ENCODE data around the gene SNX21.
"Not testable (repeated sequence)": the region's sequence is repeated elsewhere in the genome, so short reads cannot be mapped to it uniquely, and the experiment has no call there.

Gene SNX21

GRCh38 chr20:45851501-45851900 is 17.9 kb downstream of the SNX21 start:
- no peak for DNase-seq

GRCh38 chr20:45852326-45852725 is 18.7 kb downstream of the SNX21 start:
- no peak for DNase-seq

DNA sequence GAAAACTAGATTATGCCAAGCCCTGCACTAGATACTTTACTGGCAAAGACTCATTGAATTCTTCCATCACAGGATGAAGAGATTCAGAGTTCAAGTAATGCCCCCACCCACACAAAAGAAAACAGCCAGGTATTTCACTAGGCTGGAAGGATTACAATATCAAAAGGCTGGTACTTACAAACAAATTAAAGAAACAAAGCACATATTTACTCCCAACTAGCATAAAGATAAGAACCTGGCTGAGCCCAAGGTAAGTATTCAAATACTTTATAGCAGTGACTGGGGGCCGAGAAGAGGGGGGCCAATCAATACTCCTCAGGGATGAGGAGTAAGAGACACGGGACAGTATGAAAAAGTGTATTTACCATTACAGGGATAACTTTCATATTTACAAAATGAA is 19.9 kb downstream of the SNX21 start:
- DNase-seq: no peak

GRCh38 chr20:45857114-45857881 is 23.7 kb downstream of the SNX21 start, which contains the start of the genes ACOT8 and ZSWIM3:
TSS of gene ACOT8 (minus strand) at chr20:45857392. CDS start at chr20:45857315, 77 bp downstream.
TSS of gene ZSWIM3 (plus strand) at chr20:45857614. CDS start at chr20:45857826, 212 bp downstream.
- peak; percentile 99 for DNase-seq

- DNase-seq: no peak
Observed at GRCh38 chr20:45857882-45858216, 24.2 kb downstream of the SNX21 start.

- no peak for DNase-seq
Observed at GRCh38 chr20:45859916-45860315, 26.3 kb downstream of the SNX21 start.

- DNase-seq: no peak
Observed at GRCh38 chr20:45860560-45861220, 27.1 kb downstream of the SNX21 start.

GRCh38 chr20:45861221-45862075 is 27.8 kb downstream of the SNX21 start:
- DNase-seq: no peak

DNA sequence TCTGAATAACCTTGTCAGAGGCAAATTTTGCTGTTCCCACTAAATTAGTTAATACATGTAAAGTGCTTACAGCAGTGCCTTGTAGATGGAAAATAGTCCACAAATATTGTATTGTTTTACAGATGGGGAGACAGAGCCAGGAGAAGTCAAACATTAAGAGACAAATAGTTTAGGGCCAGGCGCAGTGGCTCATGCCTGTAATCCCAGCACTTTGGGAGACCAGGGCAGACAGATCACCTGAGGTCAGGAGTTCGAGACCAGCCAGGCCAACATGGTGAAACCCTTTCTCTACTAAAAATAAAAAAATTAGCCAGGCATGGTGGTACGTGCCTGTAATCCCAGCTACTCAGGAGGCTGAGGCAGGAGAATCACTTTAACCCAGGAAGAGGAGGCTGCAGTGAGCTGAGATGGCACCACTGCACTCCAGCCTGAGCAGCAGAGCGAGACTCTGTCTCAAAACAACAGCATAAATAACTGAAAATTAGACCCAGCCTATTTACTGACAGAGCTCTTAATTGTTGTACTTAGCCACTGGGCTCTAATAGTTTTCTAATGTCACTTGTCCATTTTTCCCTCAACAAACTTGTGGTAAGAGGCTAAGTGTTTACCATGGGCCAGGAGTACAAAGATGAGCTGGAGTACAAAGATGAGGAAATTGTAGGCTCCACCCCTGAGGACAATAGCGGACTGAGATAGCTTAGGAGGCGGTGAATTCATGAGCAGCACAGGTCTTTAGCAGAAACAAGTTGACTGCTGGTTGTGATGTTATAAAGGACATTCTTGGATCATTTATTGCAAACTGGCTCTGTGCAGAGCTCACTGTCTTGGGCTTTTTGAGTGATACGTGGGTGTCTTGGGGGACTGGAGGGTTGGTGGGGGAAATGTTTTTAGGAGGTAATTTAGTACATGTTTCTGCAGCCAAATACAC is 30.2 kb downstream of the SNX21 start:
- DNase-seq: no peak

DNA sequence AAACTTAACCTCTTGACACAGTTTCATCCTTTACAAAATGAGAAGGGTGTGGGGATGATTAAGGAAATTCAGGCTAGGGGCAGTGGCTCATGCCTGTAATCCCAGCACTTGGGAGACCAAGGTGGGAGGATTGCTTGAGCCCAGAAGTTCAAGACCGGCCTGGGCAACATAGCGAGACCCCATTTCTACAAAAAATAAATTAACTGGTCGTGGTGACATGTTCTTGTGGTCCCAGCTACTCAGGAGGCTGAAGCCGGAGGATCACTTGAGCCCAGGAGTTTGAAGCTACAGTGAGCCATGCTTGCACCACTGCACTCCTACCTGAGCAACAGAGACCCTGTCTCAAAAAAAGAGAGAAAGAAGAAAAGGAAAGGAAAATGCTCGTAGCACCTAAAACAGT is 32.9 kb downstream of the SNX21 start:
- no peak for DNase-seq

DNA sequence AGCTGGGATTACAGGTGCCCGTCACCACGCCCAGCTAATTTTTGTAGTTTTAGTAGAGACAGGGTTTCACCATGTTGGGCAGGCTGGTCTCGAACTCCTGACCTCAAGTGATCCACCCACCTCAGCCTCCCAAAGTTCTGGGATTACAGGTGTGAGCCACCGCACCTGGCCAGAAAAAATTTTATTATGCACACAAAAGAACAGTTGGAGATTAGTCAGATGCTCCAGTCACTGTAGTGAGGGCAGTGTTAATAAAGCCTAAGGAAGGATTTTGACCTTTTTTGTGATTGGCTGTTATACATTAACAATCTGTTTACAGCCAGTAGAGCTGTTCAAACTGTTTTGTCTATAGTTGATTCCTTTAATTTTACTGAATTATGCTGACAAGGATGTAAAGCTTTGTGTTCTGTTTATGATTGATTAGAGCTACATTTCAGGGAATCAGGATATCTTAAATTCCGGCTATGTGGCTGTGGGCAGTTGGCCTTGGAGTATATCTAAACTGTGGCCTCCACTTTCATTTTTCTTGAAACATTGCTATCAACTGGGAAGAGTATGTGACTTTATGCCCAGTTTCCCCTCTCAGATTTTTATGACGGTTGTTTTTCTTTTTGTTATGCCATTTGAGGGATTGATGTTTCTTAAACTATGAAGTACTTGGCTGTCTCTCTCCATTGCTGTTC is 33.7 kb downstream of the SNX21 start:
- no peak for DNase-seq

DNA sequence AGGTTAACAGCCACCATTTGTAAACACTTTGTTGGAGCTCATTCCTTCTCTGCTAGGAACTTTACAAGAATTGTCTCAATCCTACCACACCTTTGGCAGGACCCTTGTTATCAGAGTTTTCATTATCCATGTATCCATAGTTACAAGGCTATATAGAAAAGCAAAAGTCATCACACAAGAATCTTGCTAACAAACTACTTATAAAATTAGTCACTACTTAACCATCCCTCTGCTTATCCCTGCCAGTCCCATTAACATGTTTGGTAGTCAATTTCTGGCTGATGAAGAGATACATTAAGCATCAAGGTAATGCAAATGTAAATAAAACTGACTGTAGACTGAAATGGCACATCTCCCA is 34.2 kb downstream of the SNX21 start:
- no peak for DNase-seq

DNA sequence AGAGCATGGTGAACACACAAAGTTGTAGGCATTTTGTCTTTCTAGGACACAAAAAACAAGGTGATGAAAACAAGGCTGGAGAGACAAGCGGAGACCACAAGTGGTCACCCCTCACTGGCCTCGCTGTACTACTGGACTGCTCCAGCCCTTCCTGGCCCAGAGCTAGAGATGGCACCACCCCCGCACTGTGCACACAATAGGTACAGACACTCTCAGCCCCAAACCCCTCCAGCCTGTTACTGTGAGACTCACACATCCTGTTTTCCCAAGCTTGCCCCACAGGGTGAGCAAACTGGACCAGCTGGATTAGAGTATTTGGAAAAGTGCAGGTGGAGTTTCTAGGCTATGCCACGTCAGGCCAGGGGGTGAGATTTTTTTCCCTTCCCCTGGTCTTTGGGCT is 39.0 kb downstream of the SNX21 start:
- no peak for DNase-seq

- DNase-seq: no peak
Observed at GRCh38 chr20:45873409-45874103, 40.0 kb downstream of the SNX21 start.

DNA sequence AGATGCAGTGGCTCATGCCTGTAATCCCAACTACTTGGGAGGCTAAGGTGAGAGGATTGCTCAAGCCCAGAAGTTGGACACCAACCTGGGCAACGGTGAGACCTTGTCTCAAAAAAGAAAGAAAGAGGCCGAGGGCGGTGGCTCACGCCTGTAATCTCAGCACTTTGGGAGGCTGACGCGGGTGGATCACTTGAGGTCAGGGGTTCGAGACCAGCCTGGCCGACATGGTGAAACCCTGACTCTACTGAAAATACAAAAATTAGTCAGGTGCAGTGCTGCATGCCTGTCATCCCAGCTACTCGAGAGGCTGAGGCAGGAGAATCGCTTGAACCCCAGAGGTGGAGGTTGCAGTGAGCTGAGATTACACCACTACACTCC is 40.5 kb downstream of the SNX21 start:
- not testable (repeated sequence) for DNase-seq

GRCh38 chr20:45874576-45874975 is 41.0 kb downstream of the SNX21 start:
- no peak for DNase-seq

DNA sequence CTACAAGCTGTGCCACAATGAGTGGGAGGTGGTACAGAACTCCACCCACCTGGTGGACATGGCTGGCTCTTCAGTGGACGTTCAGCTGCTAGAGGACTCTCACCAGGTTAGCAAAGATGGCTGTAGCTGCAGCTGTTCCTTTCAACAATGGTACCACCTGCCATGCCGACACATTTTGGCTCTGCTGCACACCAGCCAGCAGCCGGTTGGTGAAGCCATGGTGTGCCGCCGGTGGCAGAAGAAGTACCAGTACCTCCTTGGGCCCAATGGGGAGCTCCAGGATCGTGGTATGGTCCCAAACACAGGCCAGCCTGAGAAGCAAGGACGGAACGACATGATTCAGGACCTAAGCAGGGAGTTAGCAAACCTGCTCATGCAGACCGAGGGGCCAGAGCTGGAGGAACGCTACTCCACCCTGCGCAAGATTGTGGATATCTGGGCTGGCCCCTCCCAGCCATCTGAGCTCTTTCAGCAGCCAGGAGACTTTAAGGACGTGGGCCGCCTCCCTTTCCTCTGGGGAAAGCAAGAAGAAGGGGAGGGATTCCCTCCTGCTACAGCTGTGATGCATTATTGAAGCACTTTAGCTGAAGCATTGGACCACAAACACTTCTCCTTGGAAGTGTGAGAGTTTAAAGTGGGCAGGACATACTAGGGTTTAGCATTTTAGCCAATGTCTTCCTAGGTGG is 44.6 kb downstream of the SNX21 start:
- DNase-seq: no peak

DNA sequence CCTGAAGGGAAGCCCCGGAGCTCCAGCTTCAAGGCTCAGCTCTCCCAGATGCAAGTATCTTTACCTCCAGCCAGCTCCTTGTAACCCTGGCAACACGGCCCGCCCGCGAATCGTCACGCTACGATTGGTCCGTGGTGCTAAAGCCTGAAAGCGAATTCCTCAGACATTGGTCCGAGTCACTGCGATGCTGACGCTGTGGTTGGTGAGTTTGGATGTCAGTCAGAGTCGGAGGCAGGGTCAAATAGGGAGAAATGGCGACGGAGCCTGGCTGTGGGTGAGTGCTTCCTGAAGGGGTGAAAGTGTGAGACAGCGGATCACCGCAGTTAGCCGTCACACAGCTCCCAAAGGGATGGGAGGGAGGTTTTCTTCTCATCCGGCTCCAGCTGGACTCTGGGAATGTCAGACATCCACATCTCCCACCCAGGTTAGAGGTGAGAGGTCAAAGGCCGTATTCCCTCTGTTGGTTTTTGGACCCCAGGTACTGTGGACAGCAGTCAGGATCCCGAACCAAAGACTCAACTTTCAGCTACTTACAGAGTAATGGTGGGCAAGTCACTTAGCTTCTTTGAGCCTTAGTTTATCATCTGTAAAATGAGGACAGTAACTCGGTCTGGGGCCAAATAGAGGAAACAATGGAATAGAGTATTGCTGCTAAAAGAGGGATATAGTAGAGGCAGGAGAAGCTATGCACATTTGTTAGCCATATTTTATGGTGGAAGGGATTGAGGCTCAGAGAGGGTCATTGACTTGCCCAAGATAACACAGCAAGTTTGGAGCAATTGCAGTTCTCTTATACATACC is 47.6 kb downstream of the SNX21 start, which contains the start of gene ZSWIM1:
Gene ZSWIM1 (plus strand): TSS at position 240 of the 801 bp plus-strand sequence. CDS start 1,366 bp downstream, outside the sequence.
- peak; percentile 96 for DNase-seq

DNA sequence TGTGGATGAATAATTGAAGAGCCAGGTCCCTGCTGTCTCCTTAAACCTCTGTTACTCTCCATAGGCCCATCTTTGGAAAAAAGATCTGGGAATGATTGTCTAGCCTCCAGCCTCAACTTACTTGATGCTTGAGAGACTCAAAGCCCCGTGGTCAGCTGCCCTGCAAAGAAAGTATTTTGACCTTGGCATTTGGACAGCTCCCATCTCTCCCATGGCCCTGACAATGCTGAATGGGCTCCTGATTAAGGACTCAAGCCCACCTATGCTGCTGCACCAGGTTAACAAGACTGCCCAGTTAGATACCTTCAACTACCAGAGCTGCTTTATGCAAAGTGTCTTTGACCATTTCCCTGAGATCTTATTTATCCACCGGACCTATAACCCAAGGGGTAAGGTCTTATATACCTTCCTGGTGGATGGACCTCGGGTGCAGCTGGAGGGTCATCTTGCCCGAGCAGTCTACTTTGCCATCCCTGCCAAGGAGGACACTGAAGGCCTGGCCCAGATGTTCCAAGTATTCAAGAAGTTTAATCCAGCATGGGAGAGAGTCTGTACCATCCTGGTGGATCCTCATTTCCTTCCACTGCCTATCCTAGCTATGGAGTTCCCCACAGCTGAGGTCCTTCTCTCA is 49.0 kb downstream of the SNX21 start:
- no peak for DNase-seq

All from DMS 273 treated with DMSO at 0.1 percent for 48 hours (cell line).